HepG2 (cell line): ENCODE data around the gene TTC9. TPM values are rescaled to one million over a fixed set of nuclear protein-coding genes. Genes with fewer than 3 reads are reported as not detected.

Experiments used
- BCL3 ChIP-seq: sonication (generic); formaldehyde crosslinking; IDR thresholded peaks from 2 replicates; pipeline ENCODE4 v1.5.1; 2020; ENCODE audit warnings: mild to moderate bottlenecking, missing genetic modification reagents, moderate library complexity
- ELF1 ChIP-seq: sonication (generic); formaldehyde crosslinking; IDR thresholded peaks from 2 replicates; pipeline ENCODE4 v1.4.0; 2020; ENCODE audit warnings: missing genetic modification reagents
- FOXK1 ChIP-seq: sonication (generic); formaldehyde crosslinking; IDR thresholded peaks from 2 replicates; pipeline ENCODE4 v1.4.0; 2020; ENCODE audit warnings: low read depth, missing genetic modification reagents, borderline replicate concordance
- GMEB1 ChIP-seq: sonication (generic); formaldehyde crosslinking; IDR thresholded peaks from 2 replicates; pipeline ENCODE4 v1.5.1; 2020; ENCODE audit warnings: missing genetic modification reagents, mild to moderate bottlenecking, borderline replicate concordance
- GRHL1 ChIP-seq: sonication (generic); formaldehyde crosslinking; conservative IDR thresholded peaks from 2 replicates; pipeline ENCODE4 v1.8.0; 2022; ENCODE audit warnings: missing genetic modification reagents
- HNRNPK ChIP-seq: fragments of 200-400 bp; formaldehyde crosslinking; IDR thresholded peaks from 2 replicates; pipeline ENCODE4 v1.6.1; 2018; ENCODE audit warnings: low read length, low read depth, moderate library complexity, mild to moderate bottlenecking; ENCODE audit not compliant: poor library complexity, severe bottlenecking
- HOXA9 ChIP-seq: sonication (generic); formaldehyde crosslinking; IDR thresholded peaks from 2 replicates; pipeline ENCODE4 v1.8.1; 2022; ENCODE audit warnings: missing genetic modification reagents, mild to moderate bottlenecking, moderate library complexity, borderline replicate concordance
- PHF21A ChIP-seq: sonication (generic); formaldehyde crosslinking; IDR thresholded peaks from 2 replicates; pipeline ENCODE4 v1.5.0; 2020; ENCODE audit warnings: mild to moderate bottlenecking, missing genetic modification reagents
- RARA ChIP-seq: IDR thresholded peaks from 2 replicates; pipeline ENCODE4 v1.6.1; 2016; ENCODE audit warnings: missing genetic modification reagents, missing compliant biosample characterization
- RFX3 ChIP-seq: IDR thresholded peaks from 2 replicates; pipeline ENCODE4 v1.6.1; 2016; ENCODE audit warnings: missing biosample characterization, missing genetic modification reagents
- SRF ChIP-seq: IDR thresholded peaks from 2 replicates; pipeline ENCODE4 v1.6.1; 2011; ENCODE audit warnings: mild to moderate bottlenecking, low read depth, low read length, moderate library complexity
- THAP7 ChIP-seq: sonication (generic); formaldehyde crosslinking; IDR thresholded peaks from 2 replicates; pipeline ENCODE4 v1.8.1; 2023; ENCODE audit warnings: mild to moderate bottlenecking, missing genetic modification reagents
- WIZ ChIP-seq: sonication (generic); formaldehyde crosslinking; IDR thresholded peaks from 2 replicates; pipeline ENCODE4 v1.5.1; 2020; ENCODE audit warnings: mild to moderate bottlenecking, missing genetic modification reagents
- ZNF503 ChIP-seq: sonication (generic); formaldehyde crosslinking; IDR thresholded peaks from 2 replicates; pipeline ENCODE4 v1.4.0; 2020; ENCODE audit warnings: missing genetic modification reagents
- ZZZ3 ChIP-seq: sonication (generic); formaldehyde crosslinking; IDR thresholded peaks from 2 replicates; pipeline ENCODE4 v1.4.0; 2020; ENCODE audit warnings: missing genetic modification reagents, mild to moderate bottlenecking, borderline replicate concordance
- polyA plus RNA-seq, 8 experiments: library from polyadenylated mRNA; depleted of rRNA in 3 of 8; stranded (reverse) in 7 of 8; unstranded in 1 of 8; fragments of >200 nt; fragmentation: Illumina TruSeq in 4 of 8; extraction: Trizol in 4 of 8; gene quantifications; 2 replicates each; pipeline versions ENCODE4 v1.2.1 to v1.2.3, GENCODE V29; 2011 to 2016; ENCODE audit warnings: low read depth in 4 of 8, missing spikeins in 1 of 8, mixed read lengths in 1 of 8; ENCODE audit not compliant: insufficient read depth in 1 of 8
- total RNA-seq, 5 experiments: library from RNA; depleted of rRNA; stranded (reverse); fragments of >200 nt; fragmentation: Illumina TruSeq; extraction: Trizol; gene quantifications; 2 replicates each; pipeline ENCODE4 v1.2.3, GENCODE V29; 2016; ENCODE audit warnings: low read depth in 1 of 5

Gene TTC9
- total and polyA plus RNA-seq, 2 of the 13 experiments (the other 11 are each of a cell fraction or from before 2014, with no cell fraction given): 0.13 to 0.30 TPM

- 0 out of 2 replicates have a peak, but pooled peaks have one; percentile 30 for TF ChIP-seq ZNF503 (CRISPR knock-in tag)
- TF ChIP-seq RARA (CRISPR knock-in tag): peak; percentile 20; the same call in 1 of the 2 replicates
- TF ChIP-seq BCL3 (CRISPR knock-in tag): no peak
- no peak for TF ChIP-seq HOXA9 (CRISPR knock-in tag)
- peak; percentile 97 for TF ChIP-seq HNRNPK
- TF ChIP-seq WIZ (CRISPR knock-in tag): no peak
- 0 out of 2 replicates have a peak, but pooled peaks have one; percentile 41 for TF ChIP-seq THAP7
- TF ChIP-seq ELF1 (CRISPR knock-in tag): peak; percentile 87
- peak; percentile 82; the same call in 1 of the 2 replicates for TF ChIP-seq ZZZ3 (CRISPR knock-in tag)
- TF ChIP-seq GMEB1 (CRISPR knock-in tag): peak; percentile 69
- TF ChIP-seq FOXK1 (CRISPR knock-in tag): peak; percentile 96
- no peak for TF ChIP-seq GRHL1 (CRISPR knock-in tag)
- TF ChIP-seq SRF: peak; percentile 80
- TF ChIP-seq RFX3 (CRISPR knock-in tag): no peak
- TF ChIP-seq PHF21A (CRISPR knock-in tag): 0 out of 2 replicates have a peak, but pooled peaks have one; percentile 35
Observed at GRCh38 chr14:70600382-70601157, 41.1 kb upstream of the TTC9 start, which contains the start of gene MED6 (continued).
